Measurements from ENCODE around the gene RPS6KA2. TPM values are rescaled to one million over a fixed set of nuclear protein-coding genes. Genes with fewer than 3 reads are reported as not detected.
A peak's percentile ranks its signal among the peaks of the same experiment; 100 is the strongest.

The RPS6KA2 gene
- total and polyA plus RNA-seq, 2 donors (not counting 1 experiment from before 2014, with no cell fraction given), result 2.2 to 16.0 TPM

- no peak for ATAC-seq (ENCODE audit: low read depth)
- no peak for DNase-seq
- CTCF ChIA-PET, result interaction anchor here (0.7 to 1.6 kb wide), 3 partner anchors 10 to 467 kb away, joined by 3 to 4 read pairs (median 3); partner anchors contain the start of gene RNASET2
- Histone ChIP-seq H3K9me3 (ENCODE audit: control extremely low read depth in 1 of 3, control insufficient read depth in 2 of 3, insufficient read depth in 1 of 3, low read length in 2 of 3) (peaks cover 0 to 26% (median 6%) of the 10 kb centered on the region in 3 donors), H3K4me2 (replicated peaks; ENCODE audit: low read depth, low read length, poor library complexity, severe bottlenecking) (no peak overlapping the region), H3K4me1 (ENCODE audit: control insufficient read depth in 2 of 2, insufficient read depth in 2 of 2, low read length in 2 of 2) (peaks cover 14 to 17% of the 10 kb centered on the region in 2 donors), H3K79me2 (ENCODE audit: control insufficient read depth, insufficient read depth, low read length) (no peaks in the 10 kb centered on the region), H3K27ac (ENCODE audit: low read length in 2 of 2) (no peak overlapping the region), H2AFZ (ENCODE audit: insufficient read depth, low read depth, low read length, poor library complexity, severe bottlenecking) (no peak overlapping the region), H3K36me3 (replicated peaks in 1 of 2; ENCODE audit: control extremely low read depth in 1 of 2, control insufficient read depth in 1 of 2, extremely low read depth in 1 of 2, insufficient read depth in 2 of 2, low read length in 1 of 2) (no peaks in the 10 kb centered on the region), H4K20me1 (ENCODE audit: control insufficient read depth, insufficient read depth, low read length, poor library complexity, severe bottlenecking) (no peaks in the 10 kb centered on the region), H3K4me3 (ENCODE audit: control extremely low read depth in 1 of 5, extremely low read depth in 1 of 5, insufficient read depth in 1 of 5, low read depth in 2 of 5, low read length in 4 of 5) (no peak overlapping the region), H3K27me3 (replicated peaks in 1 of 4; ENCODE audit: control extremely low read depth in 1 of 4, control insufficient read depth in 3 of 4, insufficient read depth in 4 of 4, low read length in 3 of 4) (no peaks in the 10 kb centered on the region), H3K9ac (ENCODE audit: low read length) (no peak overlapping the region)
- Mint-ChIP-seq H3K27me3 (no peaks in the 10 kb centered on the region), H3K4me3 (peak overlapping the region; percentile 11), H3K4me1 (peaks cover 19% of the 10 kb centered on the region), H3K27ac (peak overlapping the region; percentile 37), H3K9me3 (ENCODE audit: insufficient read depth) (peaks cover 2% of the 10 kb centered on the region)
- TF ChIP-seq CTCF (IDR thresholded peaks at IDR 0.05) (no peak), EZH2 (IDR thresholded peaks at IDR 0.05; ENCODE audit: borderline replicate concordance, insufficient read depth, low read depth, low read length, poor library complexity, severe bottlenecking) (no peak)
- POLR2A ChIA-PET, result no interaction called here
- WGBS (ENCODE audit: insufficient coverage), result 92% methylated on average over 9 of the region's 11 CpGs
- intact Hi-C loops (cut with micrococcal nuclease), result no loop called here
Measured at GRCh38 chr6:166489301-166490155, 137.5 kb downstream of the RPS6KA2 start.

- Histone ChIP-seq H3K9ac (ENCODE audit: low read length) (peak overlapping the region; percentile 48), H3K4me3 (ENCODE audit: control extremely low read depth in 1 of 5, extremely low read depth in 1 of 5, insufficient read depth in 1 of 5, low read depth in 2 of 5, low read length in 4 of 5) (peak overlapping the region in 2 of 5 experiments; percentile 33 to 53), H2AFZ (ENCODE audit: insufficient read depth, low read depth, low read length, poor library complexity, severe bottlenecking) (peak overlapping the region; percentile 67), H3K4me1 (ENCODE audit: control insufficient read depth in 2 of 2, insufficient read depth in 2 of 2, low read length in 2 of 2) (peaks cover 14 to 17% of the 10 kb centered on the region in 2 donors), H3K9me3 (ENCODE audit: control extremely low read depth in 1 of 3, control insufficient read depth in 2 of 3, insufficient read depth in 1 of 3, low read length in 2 of 3) (peaks cover 0 to 26% (median 6%) of the 10 kb centered on the region in 3 donors), H3K36me3 (replicated peaks in 1 of 2; ENCODE audit: control extremely low read depth in 1 of 2, control insufficient read depth in 1 of 2, extremely low read depth in 1 of 2, insufficient read depth in 2 of 2, low read length in 1 of 2) (no peaks in the 10 kb centered on the region), H3K4me2 (replicated peaks; ENCODE audit: low read depth, low read length, poor library complexity, severe bottlenecking) (peak overlapping the region; percentile 52), H3K27me3 (replicated peaks in 1 of 4; ENCODE audit: control extremely low read depth in 1 of 4, control insufficient read depth in 3 of 4, insufficient read depth in 4 of 4, low read length in 3 of 4) (no peaks in the 10 kb centered on the region), H4K20me1 (ENCODE audit: control insufficient read depth, insufficient read depth, low read length, poor library complexity, severe bottlenecking) (no peaks in the 10 kb centered on the region), H3K27ac (ENCODE audit: low read length in 2 of 2) (peak overlapping the region; percentile 89 to 92), H3K79me2 (ENCODE audit: control insufficient read depth, insufficient read depth, low read length) (no peaks in the 10 kb centered on the region)
- DNase-seq (no peak), ATAC-seq (ENCODE audit: low read depth) (no peak)
- POLR2A ChIA-PET, result no interaction called here
- peak overlapping the region; percentile 77 for H3K4me3 Mint-ChIP-seq
- H3K27me3 Mint-ChIP-seq, result no peaks in the 10 kb centered on the region
- peaks cover 2% of the 10 kb centered on the region for H3K9me3 Mint-ChIP-seq (ENCODE audit: insufficient read depth)
- WGBS (ENCODE audit: insufficient coverage), result 96% methylated on average over 11 of the region's 13 CpGs
- H3K27ac Mint-ChIP-seq, result peak overlapping the region; percentile 99
- intact Hi-C loops (cut with micrococcal nuclease), result loop anchor here (1.0 kb wide), 2 partner anchors 24 to 139 kb away; partner anchors contain the start of gene RPS6KA2
- CTCF ChIA-PET, result interaction anchor here (1.2 to 1.6 kb wide), 2 partner anchors 100 to 468 kb away, joined by 3 read pairs; partner anchors contain the start of gene RNASET2
- TF ChIP-seq CTCF (IDR thresholded peaks at IDR 0.05) (no peak), EZH2 (IDR thresholded peaks at IDR 0.05; ENCODE audit: borderline replicate concordance, insufficient read depth, low read depth, low read length, poor library complexity, severe bottlenecking) (no peak)
- H3K4me1 Mint-ChIP-seq, result peaks cover 19% of the 10 kb centered on the region
Measured at GRCh38 chr6:166488701-166489100, 138.3 kb downstream of the RPS6KA2 start.

All from B cell (primary cell).